Left kidney (tissue), 2 donors: ENCODE data around the gene KRT72. TPM values are rescaled to one million over a fixed set of nuclear protein-coding genes. Genes with fewer than 3 reads are reported as not detected.

Experiments used
- DNase-seq: peaks from one replicate; pipeline ENCODE4 v3.0.0-alpha.2; 2013
- polyA plus RNA-seq: library from polyadenylated mRNA; unstranded; fragments of 120-200 nt; gene quantifications from one replicate; pipeline ENCODE4 v1.2.1, GENCODE V29; 2013; ENCODE audit not compliant: insufficient read length

KRT72 gene
- polyA plus RNA-seq, 1 donor: not detected

- DNase-seq: no peak
These were observed 28.8 kb upstream of the KRT72 start for GRCh38 chr12:52630008-52630500.

GRCh38 chr12:52629281-52630007 lies 28.2 kb upstream of the KRT72 start:
- no peak for DNase-seq

GRCh38 chr12:52628841-52629240 lies 27.6 kb upstream of the KRT72 start:
- DNase-seq: no peak

DNA sequence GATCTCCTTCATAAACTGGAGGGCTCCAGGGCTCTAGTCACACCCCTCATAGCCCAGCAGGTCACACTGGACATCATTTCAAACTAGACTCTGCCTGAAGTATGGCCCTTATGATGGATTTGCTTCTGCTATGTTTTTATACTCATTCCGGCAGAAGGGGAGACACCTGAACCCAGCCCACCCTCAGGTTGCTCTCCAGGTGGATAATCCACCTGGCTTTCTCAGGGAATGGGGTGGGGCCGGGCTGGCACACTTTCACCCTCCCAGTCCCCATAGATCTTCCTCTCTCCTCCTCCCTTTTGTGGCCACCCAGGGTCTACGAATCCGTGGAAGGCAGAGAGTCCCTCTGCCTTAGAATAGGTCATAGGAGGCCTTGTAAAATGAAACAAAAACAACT lies 26.8 kb upstream of the KRT72 start:
- DNase-seq: no peak

DNA sequence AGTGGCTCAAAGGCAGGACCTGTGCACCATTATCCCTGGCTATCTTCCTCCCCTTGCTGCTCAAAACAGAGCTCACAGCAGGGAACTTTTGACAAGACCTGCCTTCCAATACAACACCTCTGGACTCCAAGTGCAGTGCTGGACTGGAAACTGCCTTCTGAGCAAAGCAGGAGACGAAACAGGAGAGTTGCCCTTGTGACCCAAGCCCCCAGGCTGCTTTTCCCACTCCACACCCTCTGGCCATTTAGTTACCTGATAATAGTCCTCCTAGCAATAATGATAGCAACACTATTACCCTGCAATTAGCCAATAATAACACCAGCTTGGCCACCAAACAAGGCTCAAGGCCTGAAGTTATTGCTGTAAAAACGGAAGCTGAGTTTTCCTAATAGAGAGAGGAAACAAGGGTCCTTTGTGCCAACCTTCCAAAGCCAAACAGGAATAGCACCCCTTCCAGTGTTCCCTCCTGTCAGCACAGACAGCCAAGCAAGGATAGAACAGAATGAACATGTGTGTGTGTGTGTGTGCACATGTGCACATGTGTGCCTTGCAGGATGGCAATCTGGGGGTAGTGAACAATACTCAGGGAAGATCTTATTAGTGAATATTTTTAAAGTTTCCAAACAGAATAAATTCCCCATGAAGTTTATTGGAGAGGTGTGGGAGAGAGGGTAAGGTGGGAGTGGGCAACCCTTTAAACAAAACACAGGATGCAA lies 26.3 kb upstream of the KRT72 start:
- DNase-seq: no peak

DNA sequence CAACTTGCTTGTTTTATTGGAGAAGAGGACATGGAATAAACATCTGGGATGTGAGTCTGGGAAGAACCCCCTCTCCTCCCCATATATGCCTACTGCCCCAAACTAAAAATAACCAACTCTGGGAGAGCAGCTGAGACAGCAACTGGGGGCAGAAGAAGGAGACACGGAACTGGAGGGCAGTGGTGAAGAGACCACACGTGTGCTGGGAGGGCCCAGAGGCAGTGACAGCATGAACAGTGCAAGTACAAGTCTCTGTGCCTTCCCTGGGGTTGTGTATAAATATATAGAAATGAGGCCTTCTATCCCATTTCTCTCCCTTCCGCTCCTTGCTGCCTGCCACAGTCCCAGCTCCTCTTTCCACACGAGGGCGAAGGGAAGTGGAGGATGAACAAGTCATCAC lies 21.1 kb upstream of the KRT72 start:
- DNase-seq: no peak

- no peak for DNase-seq
These were observed 17.6 kb upstream of the KRT72 start for GRCh38 chr12:52618866-52619265.

DNA sequence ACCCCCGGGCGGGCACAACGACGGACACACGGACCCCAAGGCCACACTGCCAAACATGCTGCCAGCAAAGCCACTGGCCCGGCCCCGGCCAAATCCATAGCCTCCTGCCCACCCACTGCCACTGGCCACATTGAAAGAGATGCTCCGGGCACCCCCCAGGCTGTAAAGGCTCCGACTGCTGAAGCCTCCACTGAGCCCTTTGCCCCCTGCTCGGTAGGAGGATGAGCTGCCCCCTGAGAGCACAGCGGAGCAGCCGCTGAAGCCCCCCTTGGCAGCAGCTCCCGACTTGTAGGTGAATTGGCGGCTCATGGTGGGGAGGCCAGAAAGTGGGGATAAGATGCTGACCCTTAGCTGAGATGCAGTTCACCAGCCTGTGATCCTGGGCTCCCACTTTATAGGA lies 17.0 kb upstream of the KRT72 start, which contains the start of gene KRT73:
TSS of gene KRT73 (minus strand) at position 344 of the 400 bp plus-strand sequence. CDS start at position 309, 35 bp downstream.
- no peak for DNase-seq

- no peak for DNase-seq
These were observed 16.1 kb upstream of the KRT72 start for GRCh38 chr12:52617403-52617785.

- DNase-seq: no peak
These were observed 15.6 kb upstream of the KRT72 start for GRCh38 chr12:52616680-52617402.

DNA sequence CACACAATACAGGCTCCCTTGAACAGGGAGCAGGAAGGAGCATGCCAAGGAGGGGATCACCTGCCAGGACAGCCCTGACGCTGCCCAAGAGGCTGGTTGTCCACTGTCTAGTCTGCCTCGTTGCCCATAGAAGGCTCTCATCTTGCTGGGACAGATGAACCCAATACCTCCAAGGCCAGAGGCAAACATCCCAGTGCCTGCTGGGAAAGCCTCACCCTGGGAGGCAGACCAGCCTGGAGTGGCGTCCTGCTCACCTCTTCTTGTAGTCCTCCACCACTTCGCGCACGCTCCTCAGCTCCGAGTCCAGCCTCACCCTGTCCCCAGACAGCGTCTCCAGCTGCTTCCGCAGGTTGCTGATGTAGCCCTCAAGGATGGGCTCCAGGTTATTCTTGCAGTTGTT lies 14.6 kb upstream of the KRT72 start:
- DNase-seq: no peak

DNA sequence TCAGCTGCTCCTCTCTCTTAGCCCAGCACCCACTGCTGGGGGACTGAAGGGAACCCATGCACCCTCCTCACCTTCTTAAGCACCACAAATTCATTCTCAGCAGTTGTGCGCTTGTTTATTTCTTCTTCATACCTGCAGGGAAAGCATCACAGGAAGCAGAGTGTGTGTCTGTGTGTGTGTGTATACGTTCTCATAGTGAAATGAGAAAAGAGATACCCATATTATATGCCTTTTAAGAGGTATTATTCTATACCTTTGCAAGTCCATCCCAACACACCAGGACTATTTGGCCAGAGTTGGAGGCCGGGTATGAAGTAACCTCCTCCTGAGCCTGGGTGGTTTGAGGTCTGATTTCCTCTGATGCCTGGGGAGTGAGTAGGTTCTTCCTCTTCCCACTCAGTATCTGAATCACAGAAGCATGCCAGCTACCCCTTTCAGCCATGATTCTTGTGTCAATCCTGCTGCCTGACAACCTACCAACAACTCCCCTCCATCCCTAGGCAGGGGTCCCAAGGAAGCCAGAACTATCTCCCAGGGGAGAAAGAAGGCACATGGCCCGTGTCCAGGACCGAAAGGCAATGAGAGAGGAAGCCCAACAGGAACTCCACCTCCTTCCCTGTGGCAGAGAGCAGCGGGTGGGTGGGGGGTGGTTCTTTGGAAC lies 14.1 kb upstream of the KRT72 start:
- DNase-seq: no peak

DNA sequence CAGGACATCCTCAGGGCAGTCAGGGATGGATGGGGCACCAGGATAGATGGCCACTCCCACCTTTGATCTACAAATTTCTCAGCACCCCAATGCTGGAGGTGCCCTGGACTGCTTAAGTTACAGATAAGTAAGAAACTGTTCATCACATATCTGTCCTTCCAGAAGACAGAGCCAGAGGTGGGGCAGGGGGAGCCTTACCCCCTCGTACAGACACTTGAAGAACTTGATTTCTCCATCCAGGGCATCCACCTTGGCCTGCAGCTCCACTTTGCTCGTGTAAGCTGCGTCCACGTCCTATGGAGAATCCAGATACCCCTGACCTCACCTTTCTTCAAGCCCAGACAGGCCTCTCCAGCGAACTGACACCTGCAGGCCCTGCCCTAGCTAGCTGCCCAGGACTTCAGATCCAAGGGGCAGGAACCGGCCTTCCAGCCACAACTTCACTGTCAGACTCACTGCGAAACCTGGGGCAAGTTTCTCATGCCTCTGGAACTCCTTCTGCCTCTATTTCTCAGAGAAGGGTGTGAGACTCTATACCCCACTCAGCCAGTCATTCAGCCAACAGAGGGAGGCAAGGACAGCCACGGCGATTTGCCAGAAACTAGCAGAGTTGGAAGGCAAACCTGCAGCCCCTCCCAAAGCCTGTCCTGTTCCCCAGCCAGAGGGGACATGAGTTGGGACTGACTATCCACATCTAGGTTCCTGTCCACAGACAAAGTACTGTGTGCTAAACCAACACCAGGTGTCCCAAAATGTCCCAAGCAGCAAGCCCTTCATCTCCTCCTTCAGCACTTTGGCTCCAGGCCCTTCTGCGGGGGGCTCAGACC lies 13.3 kb upstream of the KRT72 start:
- no peak for DNase-seq

DNA sequence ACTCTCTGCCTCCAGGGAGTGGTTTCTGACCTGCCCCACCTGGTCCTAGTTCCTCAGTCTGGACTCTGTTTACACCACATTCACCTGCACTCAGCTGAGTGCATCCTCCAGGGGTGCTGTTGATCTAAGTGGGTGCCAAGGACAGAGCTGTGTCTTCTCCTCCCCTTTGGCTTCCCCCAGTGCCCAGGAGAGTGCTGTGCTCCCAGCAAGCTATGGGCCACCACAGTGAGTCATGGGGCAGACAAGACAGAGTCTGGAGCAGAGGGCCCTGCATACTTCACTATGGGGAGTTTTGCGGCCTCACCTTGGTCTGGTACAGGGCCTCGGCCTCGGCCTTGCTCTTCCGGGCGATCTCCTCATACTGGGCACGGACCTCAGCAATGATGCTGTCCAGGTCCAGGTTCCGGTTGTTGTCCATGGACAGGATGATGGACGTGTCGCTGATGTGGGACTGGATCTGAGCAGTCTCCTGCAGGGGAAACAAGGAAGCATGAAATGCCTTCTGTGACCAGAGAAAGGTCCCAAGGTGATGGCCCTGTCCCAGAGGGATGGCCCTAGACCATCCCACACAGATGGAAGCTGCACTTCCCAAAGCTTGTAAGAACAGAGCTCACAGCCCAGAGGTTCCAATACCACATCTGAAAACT lies 12.2 kb upstream of the KRT72 start:
- no peak for DNase-seq

DNA sequence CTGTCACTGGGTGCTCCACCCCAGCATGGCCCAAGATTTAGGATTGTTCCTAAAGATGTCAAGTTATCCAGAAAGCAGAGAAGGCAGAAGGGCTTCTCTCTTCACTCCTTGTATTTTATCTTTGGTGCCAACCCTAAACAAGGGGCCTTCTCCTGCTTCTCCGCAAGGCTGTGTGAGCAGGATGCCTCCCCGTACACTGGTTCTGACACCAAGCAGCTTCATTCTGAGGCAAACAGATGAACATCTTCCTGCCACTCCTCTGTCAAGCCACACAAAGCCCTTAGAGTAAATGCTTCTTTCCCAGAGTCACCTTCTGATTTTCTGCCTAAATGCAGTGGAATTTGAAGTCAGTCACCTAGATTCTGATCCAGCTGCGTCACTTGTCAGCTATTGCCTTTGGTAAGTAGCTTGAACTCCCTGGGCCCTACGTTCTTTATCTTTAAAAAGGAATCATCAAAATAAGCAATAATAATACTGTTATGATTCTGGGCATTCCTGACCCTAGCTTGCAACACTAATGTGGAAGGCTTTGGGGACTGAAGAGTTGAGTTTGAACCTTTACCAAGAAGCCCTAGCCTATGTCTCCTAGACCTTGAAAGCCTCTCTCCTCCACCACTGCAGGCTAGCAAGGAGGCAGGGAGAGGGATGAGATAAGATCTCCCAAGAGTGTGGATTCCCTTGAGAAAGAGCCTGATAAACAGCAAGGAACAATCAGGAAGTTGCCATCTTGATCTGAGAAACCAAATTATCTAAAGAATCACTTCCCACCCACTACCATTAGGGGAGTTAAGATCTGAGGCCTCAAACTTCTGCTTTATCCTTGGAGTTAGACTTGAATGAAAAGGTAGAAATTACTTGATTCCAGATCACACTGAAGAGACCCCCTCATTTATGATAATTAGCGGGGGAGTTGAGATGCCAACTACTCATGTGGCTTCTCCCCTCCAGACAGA lies 11.4 kb upstream of the KRT72 start:
- no peak for DNase-seq

GRCh38 chr12:52611080-52611468 lies 9.8 kb upstream of the KRT72 start:
- DNase-seq: no peak

GRCh38 chr12:52608826-52609630 lies 7.8 kb upstream of the KRT72 start:
- DNase-seq: no peak

- DNase-seq: no peak
These were observed 6.9 kb upstream of the KRT72 start for GRCh38 chr12:52608161-52608560.

DNA sequence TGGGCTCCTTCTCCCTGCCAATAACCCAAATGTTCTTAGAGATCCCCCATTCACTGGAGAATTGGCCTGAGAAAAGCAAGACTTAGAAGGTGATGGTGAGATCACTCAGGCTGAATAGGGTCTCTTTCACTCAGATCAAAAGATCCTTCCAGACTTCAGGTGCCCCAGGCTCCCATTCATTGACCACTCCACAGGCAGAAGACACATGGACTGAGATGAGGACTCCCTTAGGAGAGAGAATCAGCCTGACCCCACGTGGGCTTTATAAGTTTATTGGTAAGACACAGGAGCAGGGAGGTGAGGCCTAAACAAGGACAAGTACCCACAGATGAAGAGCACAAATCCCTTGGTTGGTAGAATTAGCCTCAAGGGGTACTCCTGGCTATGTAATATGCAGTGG lies 6.1 kb upstream of the KRT72 start:
- DNase-seq: no peak
